WTC11 (cell line): ENCODE data around the gene CLEC2L. TPM values are rescaled to one million over a fixed set of nuclear protein-coding genes. Genes with fewer than 3 reads are reported as not detected.

Experiments
- ATAC-seq: fragments of 200-7000 bp; cut with Tn5 transposase; 2 replicates; pipeline ENCODE4 v1.10.0; 2021; ENCODE audit warnings: mild to moderate bottlenecking, moderate library complexity
- CTCF ChIA-PET: fragments of 300-600 bp; sonication (Branson Sonifier 250); formaldehyde crosslinking; loops from one replicate; lab custom pipeline; 2021; ENCODE audit warnings: antibody characterized with exemption; lab: Charles Lee
- POLR2A ChIA-PET: fragments of 350-600 bp; sonication (Branson Sonifier 250); formaldehyde crosslinking; loops from one replicate; lab custom pipeline; 2021; ENCODE audit warnings: antibody characterized with exemption; lab: Charles Lee
- DNase-seq: peaks from one replicate; pipeline ENCODE4 v3.0.0; 2021; ENCODE audit warnings: low spot score
- H3K27ac Mint-ChIP-seq: 2 replicates; pipeline ENCODE4 v1.8.0; 2021; ENCODE audit warnings: mixed read lengths
- H3K27me3 Mint-ChIP-seq: 2 replicates; pipeline ENCODE4 v1.8.0; 2021; ENCODE audit warnings: low read depth, mild to moderate bottlenecking, moderate library complexity, mixed read lengths
- H3K36me3 Mint-ChIP-seq: 2 replicates; pipeline ENCODE4 v1.8.0; 2021; ENCODE audit warnings: mixed read lengths
- H3K4me1 Mint-ChIP-seq: 2 replicates; pipeline ENCODE4 v1.8.0; 2022; ENCODE audit warnings: mixed read lengths
- H3K4me3 Mint-ChIP-seq: 2 replicates; pipeline ENCODE4 v1.8.0; 2021; ENCODE audit warnings: mild to moderate bottlenecking, moderate library complexity, mixed read lengths
- H3K9me3 Mint-ChIP-seq: 2 replicates; pipeline ENCODE4 v1.8.0; 2021; ENCODE audit warnings: mixed read lengths
- EMX1 ChIP-seq: fragments of 250-450 bp; sonication (Bioruptor Pico); IDR thresholded peaks from 2 replicates; pipeline ENCODE4 v1.8.0; 2021; ENCODE audit warnings: mild to moderate bottlenecking
- ERG ChIP-seq: fragments of 250-450 bp; sonication (Bioruptor Pico); IDR thresholded peaks from 2 replicates; pipeline ENCODE4 v1.8.0; 2021; ENCODE audit warnings: mild to moderate bottlenecking
- FOXP1 ChIP-seq: sonication (generic); formaldehyde crosslinking; IDR thresholded peaks from 2 replicates; pipeline ENCODE4 v1.8.0; 2022; ENCODE audit warnings: missing genetic modification reagents, mild to moderate bottlenecking, moderate library complexity, borderline replicate concordance
- GRHL2 ChIP-seq: fragments of 250-450 bp; sonication (Bioruptor Pico); IDR thresholded peaks from 2 replicates; pipeline ENCODE4 v1.8.0; 2022; ENCODE audit warnings: mild to moderate bottlenecking, moderate library complexity; ENCODE audit not compliant: insufficient replicate concordance, severe bottlenecking
- IRF1 ChIP-seq: sonication (generic); formaldehyde crosslinking; IDR thresholded peaks from 2 replicates; pipeline ENCODE4 v1.8.0; 2023; ENCODE audit warnings: missing genetic modification reagents
- JAZF1 ChIP-seq: fragments of 250-450 bp; sonication (Bioruptor Pico); IDR thresholded peaks from 2 replicates; pipeline ENCODE4 v1.9.0; 2021; ENCODE audit warnings: moderate library complexity, mild to moderate bottlenecking, inconsistent platforms
- JUN ChIP-seq: sonication (generic); formaldehyde crosslinking; IDR thresholded peaks from 2 replicates; pipeline ENCODE4 v1.8.0; 2023; ENCODE audit warnings: mild to moderate bottlenecking, missing genetic modification reagents
- NR1H2 ChIP-seq: sonication (generic); formaldehyde crosslinking; IDR thresholded peaks from 2 replicates; pipeline ENCODE4 v1.9.0; 2021; ENCODE audit warnings: mild to moderate bottlenecking, moderate library complexity, missing genetic modification reagents
- OVOL2 ChIP-seq: fragments of 250-450 bp; sonication (Bioruptor Pico); IDR thresholded peaks from 2 replicates; pipeline ENCODE4 v1.9.0; 2021; ENCODE audit warnings: mild to moderate bottlenecking, borderline replicate concordance
- RORB ChIP-seq: fragments of 250-450 bp; sonication (Bioruptor Pico); IDR thresholded peaks from 2 replicates; pipeline ENCODE4 v1.9.0; 2021; ENCODE audit warnings: mild to moderate bottlenecking
- STAT6 ChIP-seq: sonication (generic); formaldehyde crosslinking; conservative IDR thresholded peaks from 2 replicates; pipeline ENCODE4 v1.8.1; 2023; ENCODE audit warnings: mild to moderate bottlenecking, low read depth, missing genetic modification reagents, moderate library complexity
- TCF7 ChIP-seq: sonication (generic); formaldehyde crosslinking; IDR thresholded peaks from 2 replicates; pipeline ENCODE4 v1.8.0; 2022; ENCODE audit warnings: mild to moderate bottlenecking, low read depth, missing genetic modification reagents, moderate library complexity
- TP53 ChIP-seq: sonication (generic); formaldehyde crosslinking; IDR thresholded peaks from 2 replicates; pipeline ENCODE4 v1.8.1; 2023; ENCODE audit warnings: mild to moderate bottlenecking, missing genetic modification reagents
- ZNF138 ChIP-seq: sonication (generic); formaldehyde crosslinking; conservative IDR thresholded peaks from 2 replicates; pipeline ENCODE4 v1.8.1; 2022; ENCODE audit warnings: mild to moderate bottlenecking, moderate library complexity, missing genetic modification reagents
- total RNA-seq: library from RNA; stranded (reverse); gene quantifications from 3 replicates; pipeline ENCODE4 v1.2.3, GENCODE V29; 2021

The CLEC2L gene
- total RNA-seq, 1 experiment from 2014 or later: 0.13 TPM

GRCh38 chr7:139536152-139536551 lies 12.7 kb downstream of the CLEC2L start:
- Mint-ChIP-seq H3K4me1 (peaks cover 12% of the 10 kb centered on the region), H3K27ac (no peak overlapping the region; the same call in 1 of the 2 replicates), H3K36me3 (no peaks in the 10 kb centered on the region), H3K9me3 (0 out of 2 replicates have a peak, but pooled peaks cover 2% of the 10 kb centered on the region), H3K27me3 (peaks cover 5% of the 10 kb centered on the region; the same call in 1 of the 2 replicates), H3K4me3 (no peak overlapping the region)
- no peak for DNase-seq
- TF ChIP-seq STAT6 (CRISPR knock-in tag) (no peak), IRF1 (CRISPR knock-in tag) (no peak)
- ChIA-PET CTCF (no interaction called here), POLR2A (interaction anchor here (0.5 kb wide), 1 partner anchor 52 kb away, joined by 3 read pairs; no protein-coding TSS in a partner anchor)
- ATAC-seq: no peak

- ATAC-seq (no peak), DNase-seq (no peak)
- ChIA-PET CTCF (no interaction called here), POLR2A (no interaction called here)
- no peak for TF ChIP-seq RORB (CRISPR knock-in tag)
- Mint-ChIP-seq H3K4me3 (no peak overlapping the region), H3K27ac (peak overlapping the region; percentile 34; the same call in 1 of the 2 replicates), H3K4me1 (peaks cover 20% of the 10 kb centered on the region), H3K9me3 (no peaks in the 10 kb centered on the region), H3K27me3 (peaks cover 7% of the 10 kb centered on the region), H3K36me3 (no peaks in the 10 kb centered on the region)
Observed at GRCh38 chr7:139538881-139539635, 15.6 kb downstream of the CLEC2L start.

GRCh38 chr7:139540203-139540602 lies 16.7 kb downstream of the CLEC2L start:
- CTCF ChIA-PET: interaction anchor here (1.1 kb wide), 1 partner anchor 35 kb away, joined by 5 read pairs; no protein-coding TSS in a partner anchor
- POLR2A ChIA-PET: no interaction called here
- Mint-ChIP-seq H3K9me3 (no peaks in the 10 kb centered on the region), H3K4me3 (no peak overlapping the region), H3K4me1 (peaks cover 20% of the 10 kb centered on the region), H3K27me3 (peaks cover 5% of the 10 kb centered on the region), H3K36me3 (no peaks in the 10 kb centered on the region), H3K27ac (no peak overlapping the region)
- TF ChIP-seq JUN (CRISPR knock-in tag) (no peak), EMX1 (CRISPR knock-in tag) (no peak), TCF7 (CRISPR knock-in tag) (no peak), TP53 (no peak), ERG (CRISPR knock-in tag) (no peak), NR1H2 (CRISPR knock-in tag) (no peak), FOXP1 (CRISPR knock-in tag) (no peak), OVOL2 (CRISPR knock-in tag) (no peak)
- DNase-seq (no peak), ATAC-seq (no peak; the same call in 1 of the 2 replicates)

GRCh38 chr7:139541600-139542307 lies 18.3 kb downstream of the CLEC2L start:
- no peaks in the 10 kb centered on the region for H3K9me3 Mint-ChIP-seq
- H3K4me3 Mint-ChIP-seq: no peak overlapping the region
- DNase-seq (peak; percentile 40), ATAC-seq (peak; percentile 58)
- peaks cover 20% of the 10 kb centered on the region for H3K4me1 Mint-ChIP-seq
- H3K27me3 Mint-ChIP-seq: peaks cover 5% of the 10 kb centered on the region
- TF ChIP-seq JAZF1: no peak
- TF ChIP-seq ZNF138 (CRISPR knock-in tag): no peak
- no peak for TF ChIP-seq NR1H2 (CRISPR knock-in tag)
- no peak for TF ChIP-seq GRHL2 (CRISPR knock-in tag)
- no peak overlapping the region for H3K27ac Mint-ChIP-seq
- CTCF ChIA-PET: interaction anchor here (0.7 to 1.9 kb wide), 9 partner anchors 12 to 58 kb away, joined by 3 to 8 read pairs (median 4); partner anchors contain the start of gene KLRG2
- no peaks in the 10 kb centered on the region for H3K36me3 Mint-ChIP-seq
- POLR2A ChIA-PET: no interaction called here
